Osteocyte (in vitro differentiated cells): ENCODE results near the gene ZNRF3. TPM values are rescaled to one million over a fixed set of nuclear protein-coding genes. Genes with fewer than 3 reads are reported as not detected.

ENCODE experiments used
- DNase-seq: peaks from one replicate; pipeline ENCODE4 v3.0.0; 2021; ENCODE audit warnings: mixed read lengths; ENCODE audit not compliant: unreplicated experiment; ENCODE audit errors: extremely low spot score
- H3K27ac Mint-ChIP-seq: one replicate; pipeline ENCODE4 v1.8.0; 2021; ENCODE audit warnings: mild to moderate bottlenecking, mixed read lengths; ENCODE audit not compliant: unreplicated experiment
- H3K27me3 Mint-ChIP-seq: one replicate; pipeline ENCODE4 v1.8.0; 2021; ENCODE audit warnings: mixed read lengths; ENCODE audit not compliant: unreplicated experiment
- H3K36me3 Mint-ChIP-seq: one replicate; pipeline ENCODE4 v1.8.0; 2021; ENCODE audit warnings: mixed read lengths; ENCODE audit not compliant: unreplicated experiment
- H3K4me1 Mint-ChIP-seq: one replicate; pipeline ENCODE4 v1.8.0; 2021; ENCODE audit warnings: mixed read lengths; ENCODE audit not compliant: unreplicated experiment
- H3K4me3 Mint-ChIP-seq: one replicate; pipeline ENCODE4 v1.8.0; 2021; ENCODE audit warnings: mild to moderate bottlenecking, moderate library complexity, mixed read lengths; ENCODE audit not compliant: unreplicated experiment
- H3K9me3 Mint-ChIP-seq: one replicate; pipeline ENCODE4 v1.8.0; 2021; ENCODE audit warnings: mixed read lengths; ENCODE audit not compliant: unreplicated experiment
- total RNA-seq: library from RNA; stranded (reverse); gene quantifications from 2 replicates; pipeline ENCODE4 v1.2.1, GENCODE V29; 2021
- TF ChIP-seq, protein P1 (sequence below): fragments of 200-600 bp; sonication (generic); IDR thresholded peaks from 2 replicates; pipeline ENCODE4 v1.5.0; 2021; ENCODE audit warnings: antibody characterized with exemption, mild to moderate bottlenecking, moderate library complexity

Gene ZNRF3
- total RNA-seq, 1 donor from 2014 or later = 6.4 TPM

DNA sequence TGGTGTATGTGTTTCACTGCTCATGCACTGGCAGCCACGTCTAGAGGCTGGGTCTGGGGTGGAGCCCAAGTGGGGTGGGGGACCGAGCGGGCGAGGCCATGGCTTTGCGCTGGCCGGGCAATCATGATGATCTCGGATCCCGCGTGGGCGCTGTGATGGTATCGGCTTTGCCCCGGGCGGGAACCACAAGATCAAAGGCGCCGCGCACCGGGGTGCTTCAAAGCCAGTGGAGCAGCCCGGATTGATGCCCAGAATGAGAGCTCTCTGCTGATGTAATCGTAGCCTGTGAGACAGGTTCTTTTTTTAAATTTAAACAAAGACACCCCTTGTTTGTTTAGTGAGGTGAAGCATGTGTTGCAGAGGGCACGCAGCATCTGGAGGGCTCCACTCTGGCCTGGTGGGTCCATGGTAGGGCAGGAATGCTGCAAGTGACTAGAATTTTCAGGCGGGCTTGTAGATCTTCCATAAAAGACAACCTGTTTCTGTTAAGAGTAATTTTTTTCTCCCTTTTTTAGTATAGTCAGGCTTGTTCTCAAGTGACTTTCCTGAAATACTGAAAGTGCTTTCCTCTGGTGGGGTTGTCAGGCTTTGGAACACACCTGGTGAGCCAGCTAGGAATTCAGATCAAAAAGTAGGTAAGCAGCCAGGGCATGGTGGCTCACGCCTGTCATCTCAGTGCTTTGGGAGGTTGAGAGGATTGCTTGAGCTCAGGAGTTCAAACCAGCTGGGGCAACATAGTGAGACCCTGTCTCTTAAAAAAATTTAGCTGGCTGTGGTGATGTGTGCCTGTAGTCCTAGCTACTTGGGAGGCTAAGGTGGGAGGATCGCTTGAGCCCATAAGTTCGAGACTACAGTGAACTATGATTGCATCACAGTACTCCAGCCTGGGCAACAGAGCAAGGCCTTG, 40.7 kb downstream of the ZNRF3 start:
- no peaks in the 10 kb centered on the region for H3K9me3 Mint-ChIP-seq
- H3K27ac Mint-ChIP-seq = no peak overlapping the region
- no peak overlapping the region for H3K4me3 Mint-ChIP-seq
- peaks cover 12% of the 10 kb centered on the region for H3K4me1 Mint-ChIP-seq
- TF ChIP-seq, protein P1, sequence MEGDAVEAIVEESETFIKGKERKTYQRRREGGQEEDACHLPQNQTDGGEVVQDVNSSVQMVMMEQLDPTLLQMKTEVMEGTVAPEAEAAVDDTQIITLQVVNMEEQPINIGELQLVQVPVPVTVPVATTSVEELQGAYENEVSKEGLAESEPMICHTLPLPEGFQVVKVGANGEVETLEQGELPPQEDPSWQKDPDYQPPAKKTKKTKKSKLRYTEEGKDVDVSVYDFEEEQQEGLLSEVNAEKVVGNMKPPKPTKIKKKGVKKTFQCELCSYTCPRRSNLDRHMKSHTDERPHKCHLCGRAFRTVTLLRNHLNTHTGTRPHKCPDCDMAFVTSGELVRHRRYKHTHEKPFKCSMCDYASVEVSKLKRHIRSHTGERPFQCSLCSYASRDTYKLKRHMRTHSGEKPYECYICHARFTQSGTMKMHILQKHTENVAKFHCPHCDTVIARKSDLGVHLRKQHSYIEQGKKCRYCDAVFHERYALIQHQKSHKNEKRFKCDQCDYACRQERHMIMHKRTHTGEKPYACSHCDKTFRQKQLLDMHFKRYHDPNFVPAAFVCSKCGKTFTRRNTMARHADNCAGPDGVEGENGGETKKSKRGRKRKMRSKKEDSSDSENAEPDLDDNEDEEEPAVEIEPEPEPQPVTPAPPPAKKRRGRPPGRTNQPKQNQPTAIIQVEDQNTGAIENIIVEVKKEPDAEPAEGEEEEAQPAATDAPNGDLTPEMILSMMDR = no peak
- no peaks in the 10 kb centered on the region for H3K36me3 Mint-ChIP-seq
- no peak for DNase-seq
- H3K27me3 Mint-ChIP-seq = no peaks in the 10 kb centered on the region

GRCh38 chr22:28925916-28926315, 42.5 kb downstream of the ZNRF3 start:
- H3K4me3 Mint-ChIP-seq = no peak overlapping the region
- TF ChIP-seq, protein P1 = no peak
- no peak for DNase-seq
- H3K36me3 Mint-ChIP-seq = no peaks in the 10 kb centered on the region
- peaks cover 9% of the 10 kb centered on the region for H3K4me1 Mint-ChIP-seq
- H3K27ac Mint-ChIP-seq = no peak overlapping the region
- no peaks in the 10 kb centered on the region for H3K27me3 Mint-ChIP-seq
- H3K9me3 Mint-ChIP-seq = no peaks in the 10 kb centered on the region

DNA sequence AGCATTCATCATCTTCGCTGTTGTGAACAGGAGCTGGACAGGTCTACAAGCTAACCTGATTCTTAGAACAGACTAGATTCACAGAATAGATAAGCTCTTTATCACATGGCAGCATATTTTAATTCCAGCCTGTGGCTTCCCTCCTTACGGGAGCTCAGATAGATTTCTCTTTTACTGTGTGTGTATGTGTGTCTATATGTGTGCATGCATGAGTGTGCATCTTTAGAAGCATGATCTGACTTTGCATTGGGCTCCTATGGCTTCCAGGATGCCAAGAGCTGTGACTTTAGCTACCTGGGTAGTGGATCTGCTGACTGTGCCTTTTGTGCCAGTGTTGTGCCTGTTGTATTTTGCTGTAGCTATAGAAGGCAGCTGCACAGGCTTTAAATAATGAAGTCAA, 44.3 kb downstream of the ZNRF3 start:
- no peaks in the 10 kb centered on the region for H3K27me3 Mint-ChIP-seq
- TF ChIP-seq, protein P1 = no peak
- H3K4me1 Mint-ChIP-seq = peaks cover 9% of the 10 kb centered on the region
- H3K27ac Mint-ChIP-seq = no peak overlapping the region
- DNase-seq = no peak
- no peak overlapping the region for H3K4me3 Mint-ChIP-seq
- no peaks in the 10 kb centered on the region for H3K36me3 Mint-ChIP-seq
- H3K9me3 Mint-ChIP-seq = no peaks in the 10 kb centered on the region

GRCh38 chr22:28929197-28929596, 45.8 kb downstream of the ZNRF3 start:
- H3K9me3 Mint-ChIP-seq = no peaks in the 10 kb centered on the region
- H3K4me3 Mint-ChIP-seq = no peak overlapping the region
- H3K27ac Mint-ChIP-seq = no peak overlapping the region
- H3K27me3 Mint-ChIP-seq = no peaks in the 10 kb centered on the region
- H3K36me3 Mint-ChIP-seq = no peaks in the 10 kb centered on the region
- H3K4me1 Mint-ChIP-seq = peaks cover 1% of the 10 kb centered on the region
- TF ChIP-seq, protein P1 = no peak
- DNase-seq = no peak

- Mint-ChIP-seq H3K4me1 (no peaks in the 10 kb centered on the region), H3K27me3 (no peaks in the 10 kb centered on the region), H3K36me3 (no peaks in the 10 kb centered on the region), H3K9me3 (no peaks in the 10 kb centered on the region), H3K27ac (no peak overlapping the region), H3K4me3 (no peak overlapping the region)
- no peak for DNase-seq
- TF ChIP-seq, protein P1 = no peak
These were observed 47.1 kb downstream of the ZNRF3 start for GRCh38 chr22:28930357-28931007.
